ENCODE data around the gene GLT1D1. TPM values are rescaled to one million over a fixed set of nuclear protein-coding genes. Genes with fewer than 3 reads are reported as not detected.
"Not testable (repeated sequence)": the region's sequence is repeated elsewhere in the genome, so short reads cannot be mapped to it uniquely, and the experiment has no call there.

The GLT1D1 gene
- polyA plus RNA-seq, 3 donors, result 1.7 to 2.2 (median 2.0) TPM

GRCh38 chr12:128820253-128820652, 33.0 kb upstream of the GLT1D1 start:
- no peak for DNase-seq (ENCODE audit: low read depth in 3 of 3, low spot score in 2 of 3)

- DNase-seq (ENCODE audit: low read depth in 3 of 3, low spot score in 2 of 3), result no peak
These were observed 32.4 kb upstream of the GLT1D1 start for GRCh38 chr12:128820723-128821432.

- no peak for DNase-seq (ENCODE audit: low read depth in 3 of 3, low spot score in 2 of 3)
These were observed 29.9 kb upstream of the GLT1D1 start for GRCh38 chr12:128823216-128823915.

- peak; percentile 68 to 91 (median 84) for DNase-seq (ENCODE audit: low read depth in 3 of 3, low spot score in 2 of 3)
These were observed 29.1 kb upstream of the GLT1D1 start, which contains the start of gene SLC15A4 for GRCh38 chr12:128823916-128824839. TSS of gene SLC15A4 (minus strand) at chr12:128823958. CDS start at chr12:128823943, 15 bp downstream.

- no peak for DNase-seq (ENCODE audit: low read depth in 3 of 3, low spot score in 2 of 3)
These were observed 27.4 kb upstream of the GLT1D1 start for GRCh38 chr12:128825835-128826234.

- no peak for DNase-seq (ENCODE audit: low read depth in 3 of 3, low spot score in 2 of 3)
These were observed 25.6 kb upstream of the GLT1D1 start for GRCh38 chr12:128827724-128828123.

GRCh38 chr12:128829861-128830504, 23.3 kb upstream of the GLT1D1 start:
- no peak for DNase-seq (ENCODE audit: low read depth in 3 of 3, low spot score in 2 of 3)

GRCh38 chr12:128830505-128830893, 22.8 kb upstream of the GLT1D1 start:
- no peak for DNase-seq (ENCODE audit: low read depth in 3 of 3, low spot score in 2 of 3)

GRCh38 chr12:128833418-128833817, 19.9 kb upstream of the GLT1D1 start:
- DNase-seq (ENCODE audit: low read depth in 3 of 3, low spot score in 2 of 3), result no peak

GRCh38 chr12:128839885-128840284, 13.4 kb upstream of the GLT1D1 start:
- not testable (repeated sequence) for DNase-seq (ENCODE audit: low read depth in 3 of 3, low spot score in 2 of 3)

- no peak for DNase-seq (ENCODE audit: low read depth in 3 of 3, low spot score in 2 of 3)
These were observed 12.3 kb upstream of the GLT1D1 start for GRCh38 chr12:128840862-128841468.

- no peak for DNase-seq (ENCODE audit: low read depth in 3 of 3, low spot score in 2 of 3)
These were observed 10.7 kb upstream of the GLT1D1 start for GRCh38 chr12:128842579-128842978.

- DNase-seq (ENCODE audit: low read depth in 3 of 3, low spot score in 2 of 3), result no peak
These were observed 9.7 kb upstream of the GLT1D1 start for GRCh38 chr12:128843538-128843937.

- no peak for DNase-seq (ENCODE audit: low read depth in 3 of 3, low spot score in 2 of 3)
These were observed 9.1 kb upstream of the GLT1D1 start for GRCh38 chr12:128844031-128844635.

- not testable (repeated sequence) for DNase-seq (ENCODE audit: low read depth in 3 of 3, low spot score in 2 of 3)
These were observed 6.6 kb upstream of the GLT1D1 start for GRCh38 chr12:128846671-128847070.

GRCh38 chr12:128848371-128848770, 4.9 kb upstream of the GLT1D1 start:
- DNase-seq (ENCODE audit: low read depth in 3 of 3, low spot score in 2 of 3), result no peak

GRCh38 chr12:128849806-128850205, 3.5 kb upstream of the GLT1D1 start:
- not testable (repeated sequence) for DNase-seq (ENCODE audit: low read depth in 3 of 3, low spot score in 2 of 3)

GRCh38 chr12:128850400-128850799, 2.9 kb upstream of the GLT1D1 start:
- no peak for DNase-seq (ENCODE audit: low read depth in 3 of 3, low spot score in 2 of 3)

GRCh38 chr12:128851429-128851828, 1.8 kb upstream of the GLT1D1 start:
- not testable (repeated sequence) for DNase-seq (ENCODE audit: low read depth in 3 of 3, low spot score in 2 of 3)
